Measurements from ENCODE around the gene PRSS12.

PRSS12 gene

GRCh38 chr4:118265312-118266144 is 87.3 kb downstream of the PRSS12 start:
- no peak for DNase-seq (ENCODE audit: low read depth)
- TF ChIP-seq CTCF (IDR thresholded peaks at IDR 0.05; ENCODE audit: control insufficient read depth, insufficient read depth, low read depth, low read length, missing control alignments): no peak
- peak overlapping the region; percentile 34 for H3K4me3 ChIP-seq (ENCODE audit: control insufficient read depth, low read depth, low read length)

- H3K4me3 ChIP-seq (ENCODE audit: control insufficient read depth, low read depth, low read length): no peak overlapping the region
- no peak for DNase-seq (ENCODE audit: low read depth)
- TF ChIP-seq CTCF (IDR thresholded peaks at IDR 0.05; ENCODE audit: control insufficient read depth, insufficient read depth, low read depth, low read length, missing control alignments): no peak
Measured at GRCh38 chr4:118264096-118264495, 88.7 kb downstream of the PRSS12 start.

GRCh38 chr4:118260309-118260708 is 92.5 kb downstream of the PRSS12 start:
- no peak for DNase-seq (ENCODE audit: low read depth)
- TF ChIP-seq CTCF (IDR thresholded peaks at IDR 0.05; ENCODE audit: control insufficient read depth, insufficient read depth, low read depth, low read length, missing control alignments): no peak
- no peak overlapping the region for H3K4me3 ChIP-seq (ENCODE audit: control insufficient read depth, low read depth, low read length)

- TF ChIP-seq CTCF (IDR thresholded peaks at IDR 0.05; ENCODE audit: control insufficient read depth, insufficient read depth, low read depth, low read length, missing control alignments): no peak
- DNase-seq (ENCODE audit: low read depth): no peak
- H3K4me3 ChIP-seq (ENCODE audit: control insufficient read depth, low read depth, low read length): no peak overlapping the region
Measured at GRCh38 chr4:118259111-118259510, 93.7 kb downstream of the PRSS12 start.

GRCh38 chr4:118254368-118254767 is 98.4 kb downstream of the PRSS12 start:
- no peak overlapping the region for H3K4me3 ChIP-seq (ENCODE audit: control insufficient read depth, low read depth, low read length)

GRCh38 chr4:118249890-118250289 is 102.9 kb downstream of the PRSS12 start:
- TF ChIP-seq CTCF (IDR thresholded peaks at IDR 0.05; ENCODE audit: control insufficient read depth, insufficient read depth, low read depth, low read length, missing control alignments): no peak
- no peak overlapping the region for H3K4me3 ChIP-seq (ENCODE audit: control insufficient read depth, low read depth, low read length)
- DNase-seq (ENCODE audit: low read depth): no peak

More at GRCh38 chr4:118254368-118254767, 98.4 kb downstream of the PRSS12 start:
- DNase-seq (ENCODE audit: low read depth): no peak
- no peak for TF ChIP-seq CTCF (IDR thresholded peaks at IDR 0.05; ENCODE audit: control insufficient read depth, insufficient read depth, low read depth, low read length, missing control alignments)
